CD4-positive, alpha-beta memory T cell (primary cell): ENCODE data around the gene KRTAP5-7. TPM values are rescaled to one million over a fixed set of nuclear protein-coding genes. Genes with fewer than 3 reads are reported as not detected.
A peak's percentile ranks its signal among the peaks of the same experiment; 100 is the strongest.

Experiments used
- CTCF ChIA-PET: fragments of 350-600 bp; sonication (Branson Sonifier 250); formaldehyde crosslinking; loops from one replicate; lab custom pipeline; 2021; ENCODE audit warnings: inconsistent platforms; ENCODE audit not compliant: partially characterized antibody; lab: Charles Lee
- POLR2A ChIA-PET: fragments of 350-600 bp; sonication (Branson Sonifier 250); formaldehyde crosslinking; loops from one replicate; lab custom pipeline; 2021; ENCODE audit not compliant: partially characterized antibody; lab: Charles Lee
- DNase-seq, 5 donors: peaks; one replicate each; pipeline versions ENCODE4 v3.0.0 to v3.0.0-alpha.2; 2020 to 2022; ENCODE audit warnings: mixed read lengths in 1 of 5
- H3K27ac ChIP-seq: one replicate; pipeline ENCODE4 v1.7.0; 2013; ENCODE audit warnings: low read depth, low read length
- H3K27me3 ChIP-seq: 2 replicates; pipeline ENCODE4 v1.7.0; 2013; ENCODE audit warnings: mild to moderate bottlenecking, low read length, moderate library complexity; ENCODE audit not compliant: insufficient read depth
- H3K36me3 ChIP-seq: 2 replicates; pipeline ENCODE4 v1.7.0; 2013; ENCODE audit warnings: mild to moderate bottlenecking, low read length, moderate library complexity; ENCODE audit not compliant: insufficient read depth
- H3K4me1 ChIP-seq: 2 replicates; pipeline ENCODE4 v1.7.0; 2013; ENCODE audit warnings: mild to moderate bottlenecking, low read length, moderate library complexity; ENCODE audit not compliant: insufficient read depth
- H3K4me3 ChIP-seq, 2 donors: one replicate each; pipeline ENCODE4 v1.7.0; 2013; ENCODE audit warnings: low read length in 2 of 2, mild to moderate bottlenecking in 1 of 2
- H3K9me3 ChIP-seq, 2 donors: one replicate each; pipeline ENCODE4 v1.7.0; 2013; ENCODE audit warnings: low read length in 2 of 2, control low read depth in 1 of 2; ENCODE audit not compliant: control insufficient read depth in 1 of 2
- H3K27ac Mint-ChIP-seq, 7 donors: one replicate each; pipeline ENCODE4 v1.8.0; 2020 to 2021; ENCODE audit warnings: mixed read lengths in 7 of 7, mild to moderate bottlenecking in 6 of 7, inconsistent platforms in 3 of 7, moderate library complexity in 3 of 7
- H3K27me3 Mint-ChIP-seq, 2 donors: one replicate each; pipeline ENCODE4 v1.8.0; 2020 to 2021; ENCODE audit warnings: mixed read lengths in 2 of 2
- H3K36me3 Mint-ChIP-seq, 2 donors: one replicate each; pipeline ENCODE4 v1.8.0; 2020 to 2021; ENCODE audit warnings: mixed read lengths in 2 of 2, inconsistent platforms in 1 of 2, mild to moderate bottlenecking in 1 of 2
- H3K4me1 Mint-ChIP-seq, 4 donors: one replicate each; pipeline ENCODE4 v1.8.0; 2020 to 2021; ENCODE audit warnings: mixed read lengths in 4 of 4, mild to moderate bottlenecking in 1 of 4
- H3K4me3 Mint-ChIP-seq, 8 donors: one replicate each; pipeline ENCODE4 v1.8.0; 2020 to 2021; ENCODE audit warnings: mixed read lengths in 8 of 8, mild to moderate bottlenecking in 7 of 8, moderate library complexity in 6 of 8, inconsistent platforms in 3 of 8
- H3K9me3 Mint-ChIP-seq, 8 donors: one replicate each; pipeline ENCODE4 v1.8.0; 2020 to 2021; ENCODE audit warnings: mixed read lengths in 8 of 8, mild to moderate bottlenecking in 5 of 8, inconsistent platforms in 3 of 8, moderate library complexity in 1 of 8
- intact Hi-C: fragments of 100-400 bp; cut with micrococcal nuclease; formaldehyde crosslinking; loops from one replicate; pipeline ENCODE4 v1.15.1; 2023
- polyA plus RNA-seq, 2 donors: library from polyadenylated mRNA; unstranded; fragments of 300-500 nt; fragmentation: Illumina TruSeq; gene quantifications; one replicate each; pipeline ENCODE4 v1.2.3, GENCODE V29; 2021
- total RNA-seq, 2 experiments: library from RNA; stranded (reverse); gene quantifications; one replicate each; pipeline ENCODE4 v1.2.3, GENCODE V29; 2021

The KRTAP5-7 gene
- total and polyA plus RNA-seq, 4 experiments from 2014 or later: not detected

DNA sequence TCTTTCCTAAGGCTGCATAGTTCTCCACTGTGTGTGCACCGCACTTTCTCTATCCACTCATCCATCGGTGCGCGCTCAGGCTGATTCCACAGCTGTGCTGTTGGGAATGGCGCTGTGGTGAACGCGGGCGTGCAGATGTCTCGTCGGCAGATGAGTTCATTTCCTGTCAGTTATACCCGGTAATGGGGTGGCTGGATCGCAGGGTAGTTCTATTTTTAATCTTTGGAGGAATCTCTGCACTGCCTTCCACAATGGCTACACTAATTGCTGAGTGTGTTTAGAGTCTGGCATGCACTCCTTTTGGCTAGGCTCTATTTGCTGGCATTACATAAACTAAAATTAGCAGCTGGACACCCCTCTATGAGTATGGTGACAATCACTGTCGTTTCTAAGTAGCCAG is 27.9 kb upstream of the KRTAP5-7 start:
- Histone ChIP-seq H3K27me3 (no peaks in the 10 kb centered on the region), H3K9me3 (no peaks in the 10 kb centered on the region), H3K4me1 (no peaks in the 10 kb centered on the region), H3K27ac (no peak overlapping the region), H3K4me3 (no peak overlapping the region), H3K36me3 (peaks cover 80% of the 10 kb centered on the region)
- Mint-ChIP-seq H3K4me3 (no peak overlapping the region), H3K36me3 (peaks cover 73 to 82% of the 10 kb centered on the region in 2 donors), H3K9me3 (no peaks in the 10 kb centered on the region), H3K4me1 (peaks cover 0 to 1% (median 0%) of the 10 kb centered on the region in 4 donors), H3K27ac (no peak overlapping the region), H3K27me3 (no peaks in the 10 kb centered on the region)
- intact Hi-C loops: no loop called here
- DNase-seq: no peak
- POLR2A ChIA-PET: no interaction called here
- CTCF ChIA-PET: no interaction called here

GRCh38 chr11:71499546-71499945 is 27.5 kb upstream of the KRTAP5-7 start:
- H3K4me3 ChIP-seq: no peak overlapping the region
- POLR2A ChIA-PET: no interaction called here
- no peaks in the 10 kb centered on the region for H3K4me1 ChIP-seq

GRCh38 chr11:71500601-71501021 is 26.5 kb upstream of the KRTAP5-7 start:
- no peaks in the 10 kb centered on the region for H3K4me1 ChIP-seq
- H3K9me3 Mint-ChIP-seq: peaks cover 0 to 12% (median 6%) of the 10 kb centered on the region in 8 donors
- peaks cover 69 to 85% of the 10 kb centered on the region in 2 donors for H3K36me3 Mint-ChIP-seq
- H3K27me3 Mint-ChIP-seq: no peaks in the 10 kb centered on the region
- ChIA-PET CTCF (no interaction called here), POLR2A (no interaction called here)
- DNase-seq: no peak
- H3K27me3 ChIP-seq: no peaks in the 10 kb centered on the region
- H3K4me1 Mint-ChIP-seq: no peaks in the 10 kb centered on the region
- peaks cover 69% of the 10 kb centered on the region for H3K36me3 ChIP-seq
- no peak overlapping the region for H3K27ac ChIP-seq
- intact Hi-C loops: no loop called here
- H3K27ac Mint-ChIP-seq: peak overlapping the region in 1 of 7 donors; percentile 36
- no peaks in the 10 kb centered on the region for H3K9me3 ChIP-seq
- no peak overlapping the region for H3K4me3 ChIP-seq
- H3K4me3 Mint-ChIP-seq: no peak overlapping the region

More at GRCh38 chr11:71499546-71499945, 27.5 kb upstream of the KRTAP5-7 start:
- Mint-ChIP-seq H3K27me3 (no peaks in the 10 kb centered on the region), H3K36me3 (peaks cover 71 to 84% of the 10 kb centered on the region in 2 donors), H3K4me3 (no peak overlapping the region), H3K27ac (no peak overlapping the region), H3K4me1 (no peaks in the 10 kb centered on the region), H3K9me3 (peaks cover 0 to 1% (median 0%) of the 10 kb centered on the region in 8 donors)
- Histone ChIP-seq H3K36me3 (peaks cover 77% of the 10 kb centered on the region), H3K9me3 (no peaks in the 10 kb centered on the region), H3K27me3 (no peaks in the 10 kb centered on the region), H3K27ac (no peak overlapping the region)
- intact Hi-C loops: no loop called here
- CTCF ChIA-PET: no interaction called here
- DNase-seq: no peak

DNA sequence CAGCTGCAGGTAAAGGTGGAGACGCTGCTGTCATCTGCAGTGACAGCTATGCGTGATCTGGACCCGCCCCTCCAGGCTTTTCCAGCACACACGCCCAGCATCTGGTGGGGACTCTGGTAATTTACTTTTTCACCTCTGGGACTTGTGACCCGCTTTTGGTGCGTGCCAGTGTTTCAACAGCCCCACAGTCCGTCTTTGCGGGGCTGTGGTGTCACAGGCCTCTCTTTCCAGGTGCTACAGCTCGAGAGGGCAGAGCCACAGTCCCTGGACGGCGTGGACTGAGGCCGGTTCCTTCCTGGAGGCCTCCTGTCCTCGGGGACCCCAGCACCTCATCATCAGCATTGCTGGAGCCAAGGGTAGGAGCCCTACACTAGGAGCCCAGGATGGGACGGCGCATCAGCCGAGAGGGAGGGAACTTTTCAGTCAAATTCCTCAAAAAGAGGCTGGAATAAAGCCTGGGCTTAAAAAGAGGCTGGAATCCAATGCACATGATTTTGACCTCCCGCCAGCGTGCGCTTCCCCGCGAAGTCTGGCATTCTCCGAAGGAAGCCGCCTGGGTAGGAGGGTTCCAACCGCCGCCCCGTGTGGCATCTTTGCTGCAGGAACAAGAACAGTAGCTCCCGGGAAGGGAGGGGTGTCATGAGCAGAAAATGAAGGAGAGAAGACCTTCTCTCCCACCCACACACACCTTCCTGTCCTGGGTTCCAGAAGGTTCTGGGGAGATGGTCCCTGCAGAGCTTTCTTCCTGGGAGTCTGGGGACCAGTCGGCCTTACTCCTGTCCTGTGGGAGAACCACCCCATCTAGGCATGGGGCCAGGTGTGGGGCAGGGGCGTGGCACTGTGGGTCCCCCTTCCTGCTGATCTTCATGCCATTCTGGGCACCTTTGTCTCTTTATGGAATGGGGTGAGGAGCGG is 25.7 kb upstream of the KRTAP5-7 start:
- Mint-ChIP-seq H3K36me3 (peaks cover 69 to 87% of the 10 kb centered on the region in 2 donors), H3K4me1 (no peaks in the 10 kb centered on the region), H3K27ac (no peak overlapping the region), H3K27me3 (no peaks in the 10 kb centered on the region), H3K9me3 (peaks cover 0 to 15% (median 9%) of the 10 kb centered on the region in 8 donors), H3K4me3 (no peak overlapping the region)
- ChIA-PET CTCF (no interaction called here), POLR2A (no interaction called here)
- no peaks in the 10 kb centered on the region for H3K4me1 ChIP-seq
- peaks cover 62% of the 10 kb centered on the region for H3K36me3 ChIP-seq
- no peak overlapping the region for H3K4me3 ChIP-seq
- no peak overlapping the region for H3K27ac ChIP-seq
- no peaks in the 10 kb centered on the region for H3K27me3 ChIP-seq
- intact Hi-C loops: no loop called here
- H3K9me3 ChIP-seq: no peaks in the 10 kb centered on the region
- no peak for DNase-seq

GRCh38 chr11:71502026-71502425 is 25.0 kb upstream of the KRTAP5-7 start:
- POLR2A ChIA-PET: no interaction called here
- peaks cover 2 to 22% (median 16%) of the 10 kb centered on the region in 8 donors for H3K9me3 Mint-ChIP-seq
- H3K4me3 ChIP-seq: no peak overlapping the region
- H3K4me1 Mint-ChIP-seq: no peaks in the 10 kb centered on the region
- no peaks in the 10 kb centered on the region for H3K27me3 Mint-ChIP-seq
- H3K4me3 Mint-ChIP-seq: no peak overlapping the region
- H3K36me3 ChIP-seq: peaks cover 56% of the 10 kb centered on the region
- H3K4me1 ChIP-seq: no peaks in the 10 kb centered on the region
- H3K36me3 Mint-ChIP-seq: peaks cover 69 to 87% of the 10 kb centered on the region in 2 donors
- DNase-seq: no peak
- intact Hi-C loops: no loop called here
- no peaks in the 10 kb centered on the region for H3K9me3 ChIP-seq
- H3K27me3 ChIP-seq: no peaks in the 10 kb centered on the region
- H3K27ac Mint-ChIP-seq: no peak overlapping the region
- no peak overlapping the region for H3K27ac ChIP-seq
- CTCF ChIA-PET: no interaction called here

- ChIA-PET CTCF (no interaction called here), POLR2A (no interaction called here)
- no peak overlapping the region for H3K27ac ChIP-seq
- peaks cover 48% of the 10 kb centered on the region for H3K36me3 ChIP-seq
- H3K4me1 Mint-ChIP-seq: no peaks in the 10 kb centered on the region
- H3K9me3 ChIP-seq: no peaks in the 10 kb centered on the region
- no peaks in the 10 kb centered on the region for H3K4me1 ChIP-seq
- peaks cover 3 to 32% (median 23%) of the 10 kb centered on the region in 8 donors for H3K9me3 Mint-ChIP-seq
- no peak overlapping the region for H3K27ac Mint-ChIP-seq
- H3K4me3 Mint-ChIP-seq: no peak overlapping the region
- no peaks in the 10 kb centered on the region for H3K27me3 ChIP-seq
- H3K27me3 Mint-ChIP-seq: no peaks in the 10 kb centered on the region
- no peak for DNase-seq
- no peak overlapping the region for H3K4me3 ChIP-seq
- peaks cover 63 to 81% of the 10 kb centered on the region in 2 donors for H3K36me3 Mint-ChIP-seq
- intact Hi-C loops: no loop called here
Observed at GRCh38 chr11:71502871-71503435, 24.1 kb upstream of the KRTAP5-7 start.

GRCh38 chr11:71504531-71504930 is 22.5 kb upstream of the KRTAP5-7 start:
- Histone ChIP-seq H3K9me3 (peaks cover 0 to 3% of the 10 kb centered on the region in 2 donors), H3K36me3 (peaks cover 33% of the 10 kb centered on the region), H3K4me3 (no peak overlapping the region), H3K27ac (no peak overlapping the region), H3K27me3 (no peaks in the 10 kb centered on the region), H3K4me1 (no peaks in the 10 kb centered on the region)
- intact Hi-C loops: no loop called here
- H3K4me3 Mint-ChIP-seq: no peak overlapping the region
- DNase-seq: no peak
- POLR2A ChIA-PET: no interaction called here
- CTCF ChIA-PET: no interaction called here
- H3K9me3 Mint-ChIP-seq: peaks cover 7 to 47% (median 39%) of the 10 kb centered on the region in 8 donors
- H3K36me3 Mint-ChIP-seq: peaks cover 55 to 67% of the 10 kb centered on the region in 2 donors
- no peak overlapping the region for H3K27ac Mint-ChIP-seq
- H3K27me3 Mint-ChIP-seq: no peaks in the 10 kb centered on the region
- no peaks in the 10 kb centered on the region for H3K4me1 Mint-ChIP-seq
